ENCODE data around the gene ATP11A.
"Not testable (repeated sequence)": the region's sequence is repeated elsewhere in the genome, so short reads cannot be mapped to it uniquely, and the experiment has no call there.

DNA sequence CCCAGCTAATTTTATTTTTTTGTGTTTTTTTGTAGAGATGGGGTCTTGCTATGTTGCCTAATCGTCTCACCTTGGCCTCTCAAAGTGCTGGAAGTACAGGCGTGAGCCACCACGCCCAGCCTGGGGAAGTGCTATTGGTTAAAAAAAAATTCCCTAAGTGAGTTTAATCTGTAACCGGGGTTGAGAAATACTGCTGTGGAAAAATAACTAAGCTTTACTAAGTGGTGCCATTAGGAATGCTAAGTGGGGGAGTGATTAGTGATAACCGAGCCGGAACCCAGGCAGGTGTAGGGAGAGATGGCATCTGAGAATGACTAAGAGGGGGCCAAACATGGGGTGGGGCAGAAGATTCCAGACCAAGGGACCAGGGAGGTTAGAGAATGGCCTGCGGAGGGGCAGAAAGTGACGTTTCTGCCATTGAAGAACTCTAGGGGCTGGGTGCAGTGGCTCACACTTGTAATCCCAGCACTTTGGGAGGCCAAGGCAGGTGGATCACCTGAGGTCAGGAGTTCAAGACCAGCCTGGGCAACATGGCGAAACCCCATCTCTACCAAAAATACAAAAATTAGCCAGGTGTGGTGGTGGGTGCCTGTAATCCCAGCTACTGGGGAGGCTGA is 4.5 kb upstream of the ATP11A start:
- TF ChIP-seq CTCF (conservative IDR thresholded peaks at IDR 0.05; ENCODE audit: low read depth, low read length); EZH2 (IDR thresholded peaks at IDR 0.05; ENCODE audit: borderline replicate concordance, low read depth, low read length, poor library complexity, severe bottlenecking): not testable (repeated sequence)
